A673 (cell line): ENCODE data around the gene LGMN.

Experiments
- CTCF ChIP-seq: fragments of 300-800, 200-600 bp; sonication (generic); conservative IDR thresholded peaks from 2 replicates; pipeline ENCODE4 v1.5.1; 2017; ENCODE audit warnings: low read depth, mild to moderate bottlenecking, antibody characterized with exemption, low read length, moderate library complexity, mixed read lengths
- EZH2 ChIP-seq: fragments of 200-600 bp; sonication (generic); IDR thresholded peaks from 2 replicates; pipeline ENCODE4 v1.6.1; 2017; ENCODE audit warnings: borderline replicate concordance, low read depth, mild to moderate bottlenecking, mixed read lengths, antibody characterized with exemption, low read length; ENCODE audit not compliant: poor library complexity, severe bottlenecking

DNA sequence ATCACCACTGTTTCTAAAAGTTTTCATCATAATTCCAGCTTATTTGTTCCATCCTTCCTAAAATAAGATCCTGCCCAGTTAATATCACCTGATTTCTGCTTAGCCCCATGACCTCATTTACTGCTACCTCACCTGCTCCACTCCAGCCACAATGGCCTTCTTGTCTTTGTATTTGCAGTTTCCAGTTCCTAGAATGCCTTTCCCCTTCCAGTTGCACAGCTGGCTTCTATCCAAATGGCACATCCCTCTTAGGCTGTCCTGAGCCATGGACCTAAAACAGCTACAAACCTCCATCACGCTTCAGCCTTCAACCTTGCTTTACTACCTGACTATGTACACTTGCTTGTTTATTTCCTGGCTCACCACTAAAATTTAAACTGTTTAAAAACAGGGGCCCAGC, 6.5 kb upstream of the LGMN start:
- no peak for TF ChIP-seq EZH2
- no peak for TF ChIP-seq CTCF
